HG02588 (cell line): ENCODE measurements around the gene ARRDC4.

Experiments used
- ATAC-seq: cut with Tn5 transposase; IDR thresholded peaks from one replicate; pipeline ENCODE4 v1.9.1; 2021; ENCODE audit warnings: mild to moderate bottlenecking, moderate library complexity; ENCODE audit not compliant: unreplicated experiment

ARRDC4 gene

GRCh38 chr15:97995881-97996603 is 35.5 kb downstream of the ARRDC4 start:
- no peak for ATAC-seq

- ATAC-seq = no peak
These were observed 38.0 kb downstream of the ARRDC4 start for GRCh38 chr15:97998307-97999071.

- ATAC-seq = no peak
These were observed 40.0 kb downstream of the ARRDC4 start for GRCh38 chr15:98000249-98001203.

GRCh38 chr15:98001663-98002194 is 41.2 kb downstream of the ARRDC4 start:
- no peak for ATAC-seq

GRCh38 chr15:98002419-98002818 is 41.9 kb downstream of the ARRDC4 start:
- ATAC-seq = no peak

- ATAC-seq = no peak
These were observed 42.4 kb downstream of the ARRDC4 start for GRCh38 chr15:98002866-98003265.

- no peak for ATAC-seq
These were observed 43.0 kb downstream of the ARRDC4 start for GRCh38 chr15:98003518-98003917.

- no peak for ATAC-seq
These were observed 43.5 kb downstream of the ARRDC4 start for GRCh38 chr15:98003996-98004395.

- ATAC-seq = no peak
These were observed 45.2 kb downstream of the ARRDC4 start for GRCh38 chr15:98005659-98006058.

- ATAC-seq = no peak
These were observed 48.7 kb downstream of the ARRDC4 start for GRCh38 chr15:98009169-98009568.

GRCh38 chr15:98009971-98010370 is 49.5 kb downstream of the ARRDC4 start:
- no peak for ATAC-seq

- ATAC-seq = no peak
These were observed 51.9 kb downstream of the ARRDC4 start for GRCh38 chr15:98012354-98012753.

GRCh38 chr15:98013631-98014030 is 53.1 kb downstream of the ARRDC4 start:
- ATAC-seq = no peak

GRCh38 chr15:98017150-98017964 is 56.9 kb downstream of the ARRDC4 start:
- ATAC-seq = no peak

GRCh38 chr15:98018761-98019351 is 58.4 kb downstream of the ARRDC4 start:
- ATAC-seq = no peak
